Measurements from ENCODE around the gene TPSD1. TPM values are rescaled to one million over a fixed set of nuclear protein-coding genes. Genes with fewer than 3 reads are reported as not detected.
"Not testable (repeated sequence)": the region's sequence is repeated elsewhere in the genome, so short reads cannot be mapped to it uniquely, and the experiment has no call there.

TPSD1 gene
- total and polyA plus RNA-seq, 7 donors: 0.09 to 0.90 (median 0.19) TPM; not detected in 3

DNA sequence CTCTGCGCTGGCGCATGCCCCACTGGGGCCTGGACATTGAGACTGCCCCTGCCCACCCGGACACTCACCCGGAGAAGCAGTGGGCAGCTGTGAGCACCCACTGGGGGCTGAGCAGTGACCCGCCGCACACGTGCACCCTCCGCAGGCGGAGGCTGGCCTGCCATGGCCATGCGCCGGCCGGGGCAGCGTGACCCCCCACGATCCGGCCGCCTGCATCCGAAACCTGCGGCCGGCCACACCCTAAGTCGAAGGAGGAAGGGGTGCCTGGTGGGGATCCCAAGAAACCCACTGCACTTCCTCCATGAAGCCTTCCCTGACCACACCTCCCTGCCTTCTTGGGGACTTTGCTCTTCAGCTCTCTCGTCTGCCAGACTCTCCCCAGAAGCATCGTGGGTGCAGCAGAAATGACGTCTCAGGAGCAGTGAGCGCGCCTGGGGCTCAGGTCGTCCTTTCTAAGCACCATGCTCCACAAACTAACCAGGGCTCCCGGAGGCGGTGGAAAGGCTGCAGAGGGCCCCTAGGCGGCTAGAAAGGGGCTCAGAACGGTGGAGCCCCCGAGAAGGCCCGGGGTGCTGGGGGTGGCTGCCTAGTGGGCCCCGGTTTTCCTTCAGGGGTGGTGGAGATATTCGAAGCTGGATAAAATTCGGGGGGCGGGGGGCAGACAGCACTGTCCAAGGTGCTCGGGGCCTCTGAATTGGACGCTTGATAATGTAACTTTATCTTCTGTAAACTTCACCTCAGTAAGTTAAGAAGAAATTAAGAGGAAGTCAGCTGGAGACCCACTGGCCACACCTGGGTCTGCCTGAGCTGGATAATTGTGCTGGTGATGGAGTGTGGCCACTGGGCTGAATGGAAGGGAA is 32.3 kb upstream of the TPSD1 start:
- intact Hi-C loops (cut with DNase I): no loop called here
- Histone ChIP-seq H3K27me3 (ENCODE audit: insufficient read depth in 3 of 3, low read length in 2 of 3) (peaks cover 0 to 23% (median 5%) of the 10 kb centered on the region in 3 donors), H3K36me3 (ENCODE audit: insufficient read depth in 1 of 2, low read depth in 1 of 2) (no peaks in the 10 kb centered on the region), H3K9me3 (no peaks in the 10 kb centered on the region), H3K4me3 (no peak overlapping the region), H3K27ac (no peak overlapping the region), H3K4me1 (no peaks in the 10 kb centered on the region)
- 79 to 83% (median 83%) methylated on average over 31 to 38 of the region's 38 CpGs for WGBS, 3 donors
- no peak for ATAC-seq
- peak in 1 of 2 donors; percentile 39 for DNase-seq
- TF ChIP-seq, protein P1, sequence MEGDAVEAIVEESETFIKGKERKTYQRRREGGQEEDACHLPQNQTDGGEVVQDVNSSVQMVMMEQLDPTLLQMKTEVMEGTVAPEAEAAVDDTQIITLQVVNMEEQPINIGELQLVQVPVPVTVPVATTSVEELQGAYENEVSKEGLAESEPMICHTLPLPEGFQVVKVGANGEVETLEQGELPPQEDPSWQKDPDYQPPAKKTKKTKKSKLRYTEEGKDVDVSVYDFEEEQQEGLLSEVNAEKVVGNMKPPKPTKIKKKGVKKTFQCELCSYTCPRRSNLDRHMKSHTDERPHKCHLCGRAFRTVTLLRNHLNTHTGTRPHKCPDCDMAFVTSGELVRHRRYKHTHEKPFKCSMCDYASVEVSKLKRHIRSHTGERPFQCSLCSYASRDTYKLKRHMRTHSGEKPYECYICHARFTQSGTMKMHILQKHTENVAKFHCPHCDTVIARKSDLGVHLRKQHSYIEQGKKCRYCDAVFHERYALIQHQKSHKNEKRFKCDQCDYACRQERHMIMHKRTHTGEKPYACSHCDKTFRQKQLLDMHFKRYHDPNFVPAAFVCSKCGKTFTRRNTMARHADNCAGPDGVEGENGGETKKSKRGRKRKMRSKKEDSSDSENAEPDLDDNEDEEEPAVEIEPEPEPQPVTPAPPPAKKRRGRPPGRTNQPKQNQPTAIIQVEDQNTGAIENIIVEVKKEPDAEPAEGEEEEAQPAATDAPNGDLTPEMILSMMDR (IDR thresholded peaks at IDR 0.05): no peak

DNA sequence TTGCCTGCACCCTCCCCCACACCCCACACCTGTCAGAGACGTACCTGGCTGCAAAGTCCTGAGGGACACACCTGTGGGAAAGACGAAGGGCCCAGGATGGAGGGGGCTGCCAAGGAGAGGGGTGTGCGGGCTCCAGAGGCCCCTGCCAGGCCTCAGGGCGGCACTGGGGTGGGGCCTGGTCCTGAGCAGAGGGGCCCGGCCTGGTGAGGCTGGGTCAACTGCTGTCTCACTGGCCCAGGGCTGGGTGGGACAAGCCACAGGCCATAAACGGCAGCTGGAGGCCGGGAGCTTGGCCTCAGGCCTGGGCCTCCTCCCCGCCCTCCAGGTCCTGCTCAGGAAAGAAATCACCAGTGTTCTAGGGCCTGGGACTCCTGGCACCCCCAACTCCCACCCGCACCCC is 31.3 kb upstream of the TPSD1 start:
- H3K4me1 ChIP-seq: no peaks in the 10 kb centered on the region
- DNase-seq: peak in 1 of 2 donors; percentile 39
- peaks cover 0 to 20% (median 2%) of the 10 kb centered on the region in 3 donors for H3K27me3 ChIP-seq (ENCODE audit: insufficient read depth in 3 of 3, low read length in 2 of 3)
- 61 to 78% (median 72%) methylated on average over 5 to 9 of the region's 9 CpGs for WGBS, 3 donors
- no peak for ATAC-seq
- no peak overlapping the region for H3K27ac ChIP-seq
- intact Hi-C loops (cut with DNase I): no loop called here
- no peak overlapping the region for H3K4me3 ChIP-seq
- H3K9me3 ChIP-seq: no peaks in the 10 kb centered on the region
- no peaks in the 10 kb centered on the region for H3K36me3 ChIP-seq (ENCODE audit: insufficient read depth in 1 of 2, low read depth in 1 of 2)
- TF ChIP-seq, protein P1 (IDR thresholded peaks at IDR 0.05): no peak

DNA sequence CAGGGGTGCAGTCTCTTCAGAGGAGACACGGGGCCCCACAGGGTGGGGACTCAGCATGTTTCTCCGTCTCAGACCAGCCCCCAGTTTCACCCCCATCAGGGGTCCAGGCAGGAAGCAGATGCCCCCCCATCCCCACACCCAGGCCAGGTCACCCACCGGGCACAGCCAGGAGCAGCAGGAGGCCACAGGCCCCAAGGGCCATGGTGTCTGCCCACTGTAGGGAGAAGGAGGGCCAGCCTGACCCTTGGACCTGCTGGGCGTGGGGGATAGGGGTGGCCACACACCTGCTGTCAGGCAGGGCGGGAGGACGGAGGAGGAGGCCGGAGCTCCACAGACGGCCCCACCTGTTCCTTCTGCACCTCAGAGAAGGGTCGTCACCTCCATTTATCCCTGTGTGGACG is 30.8 kb upstream of the TPSD1 start, which contains the start of gene TPSG1:
Gene TPSG1 (minus strand): TSS at position 218 of the 401 bp plus-strand sequence. CDS start 16 bp downstream, at position 202.
- Histone ChIP-seq H3K4me3 (no peak within 1 kb of the TSS), H3K36me3 (ENCODE audit: insufficient read depth in 1 of 2, low read depth in 1 of 2) (no peaks in the 10 kb centered on the region), H3K4me1 (no peaks in the 10 kb centered on the region), H3K27me3 (ENCODE audit: insufficient read depth in 3 of 3, low read length in 2 of 3) (peaks cover 0 to 15% (median 2%) of the 10 kb centered on the region in 3 donors), H3K27ac (no peak within 1 kb of the TSS), H3K9me3 (no peaks in the 10 kb centered on the region)
- TF ChIP-seq, protein P1 (IDR thresholded peaks at IDR 0.05): no peak
- DNase-seq (peak in 1 of 2 donors; percentile 49), ATAC-seq (no peak)
- intact Hi-C loops (cut with DNase I): no loop called here
- 52 to 78% (median 60%) methylated on average over 9 to 10 of the region's 10 CpGs for WGBS, 3 donors

DNA sequence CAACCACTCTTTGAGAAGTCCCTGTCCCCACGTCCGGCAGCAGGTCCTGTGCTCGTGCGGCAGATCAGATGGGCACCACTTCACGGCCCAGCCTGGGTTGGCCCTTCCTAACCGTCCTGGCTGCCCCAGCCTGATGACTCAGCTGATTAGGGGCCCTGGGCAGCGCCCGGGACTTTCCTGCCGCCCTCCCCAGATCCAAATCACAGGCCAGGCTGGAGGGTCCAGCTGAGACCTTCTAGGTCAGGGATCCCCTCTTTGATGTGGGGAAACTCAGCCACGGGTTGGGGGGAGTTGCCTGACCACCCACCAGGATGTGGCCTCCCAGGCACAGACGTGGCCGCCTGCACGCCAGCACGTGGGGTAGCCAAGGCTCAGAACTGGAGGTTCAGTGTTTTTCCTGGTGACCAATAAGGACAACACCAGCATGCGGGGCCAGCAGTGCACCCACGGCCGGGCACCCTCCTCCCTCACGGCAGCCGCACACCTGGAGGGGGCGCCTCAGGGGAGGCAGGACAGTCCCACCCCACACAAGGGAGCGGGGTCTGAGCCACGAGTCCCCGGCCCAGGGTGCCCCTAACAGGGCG is 30.0 kb upstream of the TPSD1 start:
- intact Hi-C loops (cut with DNase I); H3K9me3 ChIP-seq; H3K4me3 ChIP-seq; H3K27ac ChIP-seq; H3K36me3 ChIP-seq (ENCODE audit: insufficient read depth in 1 of 2, low read depth in 1 of 2); ATAC-seq; H3K27me3 ChIP-seq (ENCODE audit: insufficient read depth in 3 of 3, low read length in 2 of 3); H3K4me1 ChIP-seq: not testable (repeated sequence)
- 46 to 54% (median 50%) methylated on average over 21 to 24 of the region's 24 CpGs for WGBS, 3 donors
- peak in 1 of 2 donors; percentile 59 for DNase-seq

DNA sequence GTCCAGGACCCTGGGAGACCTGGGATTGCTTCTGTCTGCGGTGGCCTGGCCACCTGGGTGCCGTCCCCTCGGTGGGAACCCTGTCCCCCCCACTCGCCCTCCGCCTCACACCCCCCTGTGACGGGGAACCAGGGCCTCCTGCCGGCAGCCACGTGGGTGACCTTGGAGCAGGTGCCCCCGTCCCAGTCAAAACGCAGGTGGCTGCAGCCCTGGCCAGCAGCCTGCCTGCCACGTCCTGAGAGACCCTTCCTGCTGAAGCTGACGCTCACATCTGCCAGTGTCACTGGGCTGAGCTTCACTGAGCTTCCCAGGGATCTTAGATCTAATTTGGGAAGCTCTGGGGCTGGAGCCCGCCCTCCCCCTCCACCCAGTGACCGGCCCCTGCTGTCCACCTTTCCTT is 29.2 kb upstream of the TPSD1 start:
- H3K36me3 ChIP-seq (ENCODE audit: insufficient read depth in 1 of 2, low read depth in 1 of 2); intact Hi-C loops (cut with DNase I); H3K4me1 ChIP-seq; H3K9me3 ChIP-seq; ATAC-seq; H3K27me3 ChIP-seq (ENCODE audit: insufficient read depth in 3 of 3, low read length in 2 of 3); H3K27ac ChIP-seq; H3K4me3 ChIP-seq: not testable (repeated sequence)
- DNase-seq: peak in 1 of 2 donors; percentile 40
- WGBS, 3 donors: 28 to 44% (median 40%) methylated on average over 7 to 13 of the region's 14 CpGs

DNA sequence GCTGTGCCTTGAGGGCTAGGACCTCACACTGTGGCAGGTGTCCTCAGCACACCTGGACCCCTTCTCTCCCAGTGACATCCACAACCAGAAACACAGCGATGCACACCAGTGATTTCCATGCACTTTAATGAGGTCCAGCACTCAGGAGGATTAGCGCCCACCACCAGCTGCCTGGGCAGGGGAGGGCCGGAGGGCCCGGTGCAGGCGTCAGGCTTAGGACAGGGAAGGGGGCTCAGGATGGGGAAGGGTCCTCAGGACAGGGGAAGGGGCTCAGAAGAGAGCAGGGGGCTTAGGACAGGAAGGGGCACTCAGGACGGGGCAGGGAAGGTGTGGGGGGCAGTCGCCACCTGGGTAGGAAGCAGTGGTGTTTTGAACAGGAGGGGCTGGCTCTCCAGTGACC is 27.6 kb upstream of the TPSD1 start:
- H3K4me1 ChIP-seq; H3K36me3 ChIP-seq (ENCODE audit: insufficient read depth in 1 of 2, low read depth in 1 of 2); H3K27ac ChIP-seq; H3K4me3 ChIP-seq; H3K27me3 ChIP-seq (ENCODE audit: insufficient read depth in 3 of 3, low read length in 2 of 3); intact Hi-C loops (cut with DNase I); ATAC-seq; H3K9me3 ChIP-seq: not testable (repeated sequence)
- WGBS, 3 donors: 55 to 63% (median 61%) methylated on average over 4 to 6 of the region's 7 CpGs
- DNase-seq: peak in 1 of 2 donors; percentile 35

DNA sequence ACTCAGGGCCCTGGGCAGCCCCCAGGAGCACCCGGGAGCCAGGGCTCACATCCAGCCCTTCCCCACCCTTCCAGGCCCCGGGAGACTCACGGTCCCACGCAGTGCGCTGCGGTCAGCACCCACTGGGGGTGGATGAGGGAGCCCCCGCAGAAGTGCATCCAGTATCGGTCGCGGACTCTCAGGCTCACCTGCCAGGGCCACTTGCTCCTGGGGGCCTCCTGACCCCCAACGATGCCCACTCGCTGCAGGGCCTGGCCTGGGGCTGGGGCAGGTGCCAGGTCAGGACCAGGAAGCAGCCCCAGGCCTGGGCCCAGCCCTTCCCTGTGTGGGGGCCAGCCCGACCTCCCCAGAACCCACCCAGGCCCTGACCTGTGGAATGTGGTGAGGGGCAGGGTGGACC is 26.4 kb upstream of the TPSD1 start:
- H3K27ac ChIP-seq; H3K36me3 ChIP-seq (ENCODE audit: insufficient read depth in 1 of 2, low read depth in 1 of 2); H3K4me1 ChIP-seq; H3K9me3 ChIP-seq; H3K27me3 ChIP-seq (ENCODE audit: insufficient read depth in 3 of 3, low read length in 2 of 3); DNase-seq; H3K4me3 ChIP-seq; intact Hi-C loops (cut with DNase I); ATAC-seq: not testable (repeated sequence)
- 78 to 91% (median 85%) methylated on average over 6 to 12 of the region's 13 CpGs for WGBS, 3 donors

DNA sequence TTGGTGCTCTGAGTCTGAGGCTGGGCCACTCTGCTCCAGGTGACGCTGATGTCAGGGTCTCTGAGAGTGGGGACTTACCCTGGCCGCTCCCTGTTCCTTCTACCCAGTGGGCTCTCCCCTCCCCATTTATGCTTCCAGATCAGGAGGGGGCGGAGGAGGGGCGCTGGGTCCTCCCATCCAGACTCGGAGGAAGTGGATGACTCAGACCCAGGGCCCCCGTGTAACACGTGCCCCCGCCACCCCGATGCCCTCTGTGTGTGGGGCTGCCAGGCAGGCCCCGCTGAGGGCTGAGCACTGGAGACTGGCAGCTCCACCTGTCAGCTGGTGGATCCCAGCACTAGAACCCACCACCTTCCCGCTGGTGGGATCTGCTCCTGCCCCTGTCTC is 25.8 kb upstream of the TPSD1 start, which contains the start of gene TPSB2:
Gene TPSB2 (minus strand): TSS at position 101 of the 387 bp plus-strand sequence. CDS start 233 bp downstream, outside the sequence.
- H3K9me3 ChIP-seq; intact Hi-C loops (cut with DNase I); H3K4me1 ChIP-seq; H3K27me3 ChIP-seq (ENCODE audit: insufficient read depth in 3 of 3, low read length in 2 of 3); H3K36me3 ChIP-seq (ENCODE audit: insufficient read depth in 1 of 2, low read depth in 1 of 2); ATAC-seq; H3K27ac ChIP-seq; DNase-seq; H3K4me3 ChIP-seq: not testable (repeated sequence)
- WGBS, 3 donors: 65% methylated on average over 5 of the region's 11 CpGs; no CpG with 5 or more reads in 2 of the 3 donors

Measured in psoas muscle (tissue), 8 donors.